Smooth muscle cell of the umbilical artery (primary cell): ENCODE data around the gene APP. TPM values are rescaled to one million over a fixed set of nuclear protein-coding genes. Genes with fewer than 3 reads are reported as not detected.

Source experiments
- total RNA-seq: library from RNA; depleted of rRNA; stranded (reverse); fragments of >200 nt; gene quantifications from 2 replicates; pipeline ENCODE4 v1.2.3, GENCODE V29; 2014

Gene APP
- 1,315 and 1,519 TPM in 2 replicates for total RNA-seq

DNA sequence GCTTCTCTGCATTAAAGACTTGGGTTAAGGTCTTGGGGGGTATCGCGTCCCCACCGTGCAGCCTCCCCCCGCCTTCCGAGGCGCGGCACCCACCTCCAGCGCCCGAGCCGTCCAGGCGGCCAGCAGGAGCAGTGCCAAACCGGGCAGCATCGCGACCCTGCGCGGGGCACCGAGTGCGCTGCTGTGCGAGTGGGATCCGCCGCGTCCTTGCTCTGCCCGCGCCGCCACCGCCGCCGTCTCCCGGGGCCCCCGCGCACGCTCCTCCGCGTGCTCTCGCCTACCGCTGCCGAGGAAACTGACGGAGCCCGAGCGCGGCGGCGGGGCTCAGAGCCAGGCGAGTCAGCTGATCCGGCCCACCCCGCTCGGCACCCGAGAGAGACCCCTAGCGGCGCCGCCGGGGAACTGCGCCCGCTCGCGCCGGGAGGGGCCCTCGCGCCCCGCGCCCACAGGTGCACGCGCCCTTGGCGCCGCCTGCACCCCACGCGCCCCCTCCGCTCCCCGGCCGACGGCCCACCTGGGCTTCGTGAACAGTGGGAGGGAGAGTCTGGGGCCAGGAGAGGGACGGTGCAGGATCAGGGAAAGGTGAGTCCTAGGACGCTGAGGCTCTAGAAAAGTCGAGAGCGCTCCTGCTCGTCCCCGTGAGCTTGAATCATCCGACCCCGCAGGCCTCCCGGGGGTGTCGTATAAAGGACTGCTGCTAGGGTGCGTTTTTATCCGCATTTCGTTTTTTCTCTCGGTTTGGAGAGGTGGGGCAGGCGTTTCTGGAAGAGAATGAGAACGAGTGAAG, at the start of gene APP:
TSS of gene APP (minus strand) at position 300 of the 787 bp plus-strand sequence. CDS start at position 150, 150 bp downstream.

